Measurements from ENCODE around the gene HDAC2. TPM values are rescaled to one million over a fixed set of nuclear protein-coding genes. Genes with fewer than 3 reads are reported as not detected.

HDAC2 gene
- total RNA-seq, 1 experiment from 2014 or later = 321 TPM

GRCh38 chr6:113978084-113978675 lies 7.2 kb upstream of the HDAC2 start:
- POLR2A ChIA-PET = no interaction called here
- no peak for DNase-seq (ENCODE audit: low spot score)
- ATAC-seq = no peak
- Mint-ChIP-seq H3K27ac (no peak overlapping the region), H3K9me3 (no peaks in the 10 kb centered on the region), H3K4me1 (no peaks in the 10 kb centered on the region; the same call in 1 of the 2 replicates), H3K27me3 (ENCODE audit: low read depth) (no peaks in the 10 kb centered on the region; the same call in 1 of the 2 replicates), H3K4me3 (no peak overlapping the region), H3K36me3 (no peaks in the 10 kb centered on the region)
- CTCF ChIA-PET = no interaction called here
- TF ChIP-seq ZNF232 (CRISPR knock-in tag; IDR thresholded peaks at IDR 0.05) = no peak
- TF ChIP-seq SP1 (CRISPR knock-in tag; conservative IDR thresholded peaks at IDR 0.05) = no peak
- TF ChIP-seq TEAD4 (CRISPR knock-in tag; IDR thresholded peaks at IDR 0.05) = no peak
- no peak for TF ChIP-seq E2F5 (CRISPR knock-in tag; IDR thresholded peaks at IDR 0.05)
- no peak for TF ChIP-seq AFF4 (CRISPR knock-in tag; IDR thresholded peaks at IDR 0.05; ENCODE audit: borderline replicate concordance)
- TF ChIP-seq PREB (CRISPR knock-in tag; IDR thresholded peaks at IDR 0.05; ENCODE audit: borderline replicate concordance) = no peak
- no peak for TF ChIP-seq USF1 (CRISPR knock-in tag; IDR thresholded peaks at IDR 0.05)
- no peak for TF ChIP-seq ZNF423 (CRISPR knock-in tag; IDR thresholded peaks at IDR 0.05)

- DNase-seq (ENCODE audit: low spot score) (no peak), ATAC-seq (no peak)
- peaks cover 6% of the 10 kb centered on the region; the same call in 1 of the 2 replicates for H3K27me3 Mint-ChIP-seq (ENCODE audit: low read depth)
- POLR2A ChIA-PET = no interaction called here
- H3K36me3 Mint-ChIP-seq = no peaks in the 10 kb centered on the region
- CTCF ChIA-PET = no interaction called here
- H3K9me3 Mint-ChIP-seq = no peaks in the 10 kb centered on the region
- peaks cover 7% of the 10 kb centered on the region for H3K4me1 Mint-ChIP-seq
- H3K27ac Mint-ChIP-seq = no peak overlapping the region
- H3K4me3 Mint-ChIP-seq = no peak overlapping the region
- TF ChIP-seq ZNF232 (CRISPR knock-in tag; IDR thresholded peaks at IDR 0.05) (no peak), HMGXB4 (CRISPR knock-in tag; IDR thresholded peaks at IDR 0.05) (no peak), FOXP4 (CRISPR knock-in tag; IDR thresholded peaks at IDR 0.05) (no peak), NFATC4 (CRISPR knock-in tag; IDR thresholded peaks at IDR 0.05) (no peak), HMGA2 (CRISPR knock-in tag; IDR thresholded peaks at IDR 0.05) (no peak), ZNF396 (CRISPR knock-in tag; IDR thresholded peaks at IDR 0.05; ENCODE audit: borderline replicate concordance) (no peak), RORB (CRISPR knock-in tag; IDR thresholded peaks at IDR 0.05) (no peak), TCF7 (CRISPR knock-in tag; IDR thresholded peaks at IDR 0.05; ENCODE audit: low read depth) (no peak), TEAD1 (CRISPR knock-in tag; IDR thresholded peaks at IDR 0.05) (no peak), GABPB1 (CRISPR knock-in tag; IDR thresholded peaks at IDR 0.05) (no peak), ATF6 (CRISPR knock-in tag; IDR thresholded peaks at IDR 0.05) (no peak), PREB (CRISPR knock-in tag; IDR thresholded peaks at IDR 0.05; ENCODE audit: borderline replicate concordance) (no peak), SMAD3 (CRISPR knock-in tag; IDR thresholded peaks at IDR 0.05; ENCODE audit: borderline replicate concordance) (no peak), E2F4 (CRISPR knock-in tag; IDR thresholded peaks at IDR 0.05; ENCODE audit: borderline replicate concordance, low read depth) (no peak)
Measured at GRCh38 chr6:113976806-113977205, 5.9 kb upstream of the HDAC2 start.

All from WTC11 (cell line).